ENCODE data around the gene MON1A.

Gene MON1A

GRCh38 chr3:49876567-49876966 lies 53.0 kb downstream of the MON1A start:
- TF ChIP-seq ISL1 (CRISPR knock-in tag; IDR thresholded peaks at IDR 0.05) = no peak
- no peak for TF ChIP-seq ZNF70 (CRISPR knock-in tag; IDR thresholded peaks at IDR 0.05)
- no peak for TF ChIP-seq TCF4 (CRISPR knock-in tag; IDR thresholded peaks at IDR 0.05; ENCODE audit: borderline replicate concordance)
- no peak for TF ChIP-seq ZC3H10 (CRISPR knock-in tag; IDR thresholded peaks at IDR 0.05)
- TF ChIP-seq CSDC2 (CRISPR knock-in tag; IDR thresholded peaks at IDR 0.05) = no peak
- ATAC-seq = no peak

- no peak for ATAC-seq
- TF ChIP-seq ZFP3 (CRISPR knock-in tag; IDR thresholded peaks at IDR 0.05) (no peak), CSDC2 (CRISPR knock-in tag; IDR thresholded peaks at IDR 0.05) (no peak), ARNTL (CRISPR knock-in tag; IDR thresholded peaks at IDR 0.05; ENCODE audit: borderline replicate concordance, low read depth) (no peak), GLIS3 (CRISPR knock-in tag; IDR thresholded peaks at IDR 0.05) (no peak), POU6F1 (CRISPR knock-in tag; IDR thresholded peaks at IDR 0.05; ENCODE audit: borderline replicate concordance, low read depth) (no peak), ZNF70 (CRISPR knock-in tag; IDR thresholded peaks at IDR 0.05) (no peak), TOX (CRISPR knock-in tag; IDR thresholded peaks at IDR 0.05; ENCODE audit: borderline replicate concordance) (no peak), ZNF8 (CRISPR knock-in tag; IDR thresholded peaks at IDR 0.05) (no peak), ISL1 (CRISPR knock-in tag; IDR thresholded peaks at IDR 0.05) (no peak)
Observed at GRCh38 chr3:49873623-49874022, 56.0 kb downstream of the MON1A start.

- TF ChIP-seq SNAI2 (CRISPR knock-in tag; IDR thresholded peaks at IDR 0.05) (no peak), BACH2 (CRISPR knock-in tag; IDR thresholded peaks at IDR 0.05; ENCODE audit: borderline replicate concordance) (no peak), CSRNP3 (CRISPR knock-in tag; IDR thresholded peaks at IDR 0.05) (no peak), ZNF8 (CRISPR knock-in tag; IDR thresholded peaks at IDR 0.05) (no peak), PATZ1 (CRISPR knock-in tag; IDR thresholded peaks at IDR 0.05; ENCODE audit: borderline replicate concordance) (peak; percentile 42; the same call in 1 of the 2 replicates)
- ATAC-seq = no peak
Observed at GRCh38 chr3:49872801-49873281, 56.8 kb downstream of the MON1A start.

- no peak for ATAC-seq
- TF ChIP-seq POU6F1 (CRISPR knock-in tag; IDR thresholded peaks at IDR 0.05; ENCODE audit: borderline replicate concordance, low read depth) (no peak), ZNF565 (CRISPR knock-in tag; conservative IDR thresholded peaks at IDR 0.05; ENCODE audit: low read depth) (no peak), ZFP30 (CRISPR knock-in tag; IDR thresholded peaks at IDR 0.05) (no peak), PPARA (CRISPR knock-in tag; IDR thresholded peaks at IDR 0.05; ENCODE audit: borderline replicate concordance) (no peak), GLIS3 (CRISPR knock-in tag; IDR thresholded peaks at IDR 0.05) (no peak), CREB5 (CRISPR knock-in tag; IDR thresholded peaks at IDR 0.05; ENCODE audit: low read depth) (no peak), CSDC2 (CRISPR knock-in tag; IDR thresholded peaks at IDR 0.05) (no peak), TCF4 (CRISPR knock-in tag; IDR thresholded peaks at IDR 0.05; ENCODE audit: borderline replicate concordance) (no peak), ZFP3 (CRISPR knock-in tag; IDR thresholded peaks at IDR 0.05) (no peak), ZNF70 (CRISPR knock-in tag; IDR thresholded peaks at IDR 0.05) (no peak), CSRNP3 (CRISPR knock-in tag; IDR thresholded peaks at IDR 0.05) (no peak), ISL1 (CRISPR knock-in tag; IDR thresholded peaks at IDR 0.05) (no peak)
Observed at GRCh38 chr3:49871531-49872153, 58.0 kb downstream of the MON1A start.

Data from SK-N-SH treated with all-trans-retinoic acid at 6 μM for 48 hours (cell line).